Measurements from ENCODE around the gene DOCK3. TPM values are rescaled to one million over a fixed set of nuclear protein-coding genes. Genes with fewer than 3 reads are reported as not detected.

Gene DOCK3
- total RNA-seq, 2 experiments from 2014 or later: 0.93 to 1.1 TPM

GRCh38 chr3:51395493-51396213, 720.9 kb downstream of the DOCK3 start:
- ChIA-PET CTCF (no interaction called here), POLR2A (interaction anchor here (1.0 to 3.2 kb wide), 2 partner anchors 11 to 103 kb away, joined by 3 to 13 read pairs; partner anchors contain the start of gene MANF)
- Histone ChIP-seq H3K36me3 (ENCODE audit: insufficient read depth, low read length) (peaks cover 84% of the 10 kb centered on the region), H3K27me3 (ENCODE audit: control insufficient read depth in 1 of 2, insufficient read depth in 2 of 2, low read length in 2 of 2) (no peaks in the 10 kb centered on the region), H3K9me3 (ENCODE audit: control insufficient read depth in 1 of 2, insufficient read depth in 1 of 2, low read length in 2 of 2) (peaks cover 0 to 8% of the 10 kb centered on the region in 2 experiments), H3K4me1 (ENCODE audit: insufficient read depth, low read length) (peaks cover 62% of the 10 kb centered on the region), H3K27ac (ENCODE audit: low read depth in 1 of 2, low read length in 2 of 2) (no peak overlapping the region), H3K4me3 (ENCODE audit: low read length) (no peak overlapping the region)
- Mint-ChIP-seq H3K9me3 (no peaks in the 10 kb centered on the region), H3K4me3 (no peak overlapping the region), H3K27ac (peak overlapping the region; percentile 85), H3K4me1 (ENCODE audit: low read depth) (peaks cover 43% of the 10 kb centered on the region), H3K36me3 (ENCODE audit: low read depth) (peaks cover 73% of the 10 kb centered on the region), H3K27me3 (no peaks in the 10 kb centered on the region)
- TF ChIP-seq CTCF (IDR thresholded peaks at IDR 0.05): no peak
- no peak for ATAC-seq (ENCODE audit: poor library complexity)
- intact Hi-C loops (cut with DNase I, micrococcal nuclease): loop anchor here in 1 of 2 experiments (10.0 kb wide), 1 partner anchor 759 kb away; the partner anchor contains the start of gene POC1A
- peak in 1 of 14 experiments; percentile 8 for DNase-seq

GRCh38 chr3:51396401-51396800, 721.7 kb downstream of the DOCK3 start:
- POLR2A ChIA-PET: interaction anchor here (0.8 to 3.2 kb wide), 3 partner anchors 11 to 104 kb away, joined by 3 to 13 read pairs (median 7); partner anchors contain the start of genes DCAF1 and MANF
- Mint-ChIP-seq H3K27ac (peak overlapping the region; percentile 77), H3K27me3 (no peaks in the 10 kb centered on the region), H3K36me3 (ENCODE audit: low read depth) (peaks cover 80% of the 10 kb centered on the region), H3K4me3 (peak overlapping the region; percentile 42), H3K4me1 (ENCODE audit: low read depth) (peaks cover 40% of the 10 kb centered on the region), H3K9me3 (no peaks in the 10 kb centered on the region)
- DNase-seq: peak in 1 of 14 experiments; percentile 6
- no peak overlapping the region for H3K27ac ChIP-seq (ENCODE audit: low read depth in 1 of 2, low read length in 2 of 2)
- peaks cover 0 to 8% of the 10 kb centered on the region in 2 experiments for H3K9me3 ChIP-seq (ENCODE audit: control insufficient read depth in 1 of 2, insufficient read depth in 1 of 2, low read length in 2 of 2)
- peaks cover 59% of the 10 kb centered on the region for H3K4me1 ChIP-seq (ENCODE audit: insufficient read depth, low read length)
- no peak for TF ChIP-seq CTCF (IDR thresholded peaks at IDR 0.05)
- no peaks in the 10 kb centered on the region for H3K27me3 ChIP-seq (ENCODE audit: control insufficient read depth in 1 of 2, insufficient read depth in 2 of 2, low read length in 2 of 2)
- intact Hi-C loops (cut with DNase I, micrococcal nuclease): loop anchor here in 1 of 2 experiments (10.0 kb wide), 1 partner anchor 758 kb away; the partner anchor contains the start of gene POC1A
- no peak overlapping the region for H3K4me3 ChIP-seq (ENCODE audit: low read length)
- ATAC-seq (ENCODE audit: poor library complexity): no peak
- CTCF ChIA-PET: no interaction called here
- peaks cover 90% of the 10 kb centered on the region for H3K36me3 ChIP-seq (ENCODE audit: insufficient read depth, low read length)

- no peak overlapping the region for H3K4me3 Mint-ChIP-seq
- ChIA-PET CTCF (no interaction called here), POLR2A (interaction anchor here (0.8 kb wide), 1 partner anchor 103 kb away, joined by 7 read pairs; the partner anchor contains the start of gene DCAF1)
- H3K27me3 Mint-ChIP-seq: no peaks in the 10 kb centered on the region
- no peak for TF ChIP-seq CTCF (IDR thresholded peaks at IDR 0.05)
- ATAC-seq (ENCODE audit: poor library complexity): no peak
- peaks cover 95% of the 10 kb centered on the region for H3K36me3 ChIP-seq (ENCODE audit: insufficient read depth, low read length)
- no peak overlapping the region for H3K4me3 ChIP-seq (ENCODE audit: low read length)
- H3K4me1 Mint-ChIP-seq (ENCODE audit: low read depth): peaks cover 40% of the 10 kb centered on the region
- H3K36me3 Mint-ChIP-seq (ENCODE audit: low read depth): peaks cover 89% of the 10 kb centered on the region
- intact Hi-C loops (cut with DNase I, micrococcal nuclease): loop anchor here in 1 of 2 experiments (10.0 kb wide), 1 partner anchor 757 kb away; the partner anchor contains the start of gene POC1A
- peaks cover 0 to 6% of the 10 kb centered on the region in 2 experiments for H3K9me3 ChIP-seq (ENCODE audit: control insufficient read depth in 1 of 2, insufficient read depth in 1 of 2, low read length in 2 of 2)
- peaks cover 50% of the 10 kb centered on the region for H3K4me1 ChIP-seq (ENCODE audit: insufficient read depth, low read length)
- DNase-seq: no peak
- H3K27ac Mint-ChIP-seq: peak overlapping the region; percentile 77
- no peak overlapping the region for H3K27ac ChIP-seq (ENCODE audit: low read depth in 1 of 2, low read length in 2 of 2)
- no peaks in the 10 kb centered on the region for H3K27me3 ChIP-seq (ENCODE audit: control insufficient read depth in 1 of 2, insufficient read depth in 2 of 2, low read length in 2 of 2)
- H3K9me3 Mint-ChIP-seq: no peaks in the 10 kb centered on the region
Observed at GRCh38 chr3:51397392-51397791, 722.7 kb downstream of the DOCK3 start.
